Psoas muscle (tissue), 8 donors: Measurements from ENCODE around the gene ABCA7. TPM values are rescaled to one million over a fixed set of nuclear protein-coding genes. Genes with fewer than 3 reads are reported as not detected.

Experiments used
- ATAC-seq, 4 donors: fragments of 200-7000 bp; cut with Tn5 transposase; one replicate each; pipeline ENCODE4 v1.9.1; 2020; ENCODE audit warnings: moderate library complexity in 3 of 4, mild to moderate bottlenecking in 2 of 4
- DNase-seq, 2 donors: peaks; one replicate each; pipeline ENCODE4 v3.0.0-alpha.2; 2020
- H3K27ac ChIP-seq: fragments of 200-600 bp; one replicate; pipeline ENCODE4 v1.8.0; 2022
- H3K27me3 ChIP-seq, 3 donors: fragments of 200-600 bp in 1 of 3; one replicate each; pipeline versions ENCODE4 v1.6.1 to v1.8.0; 2013 to 2022; ENCODE audit warnings: low read length in 2 of 3, mild to moderate bottlenecking in 2 of 3, moderate library complexity in 1 of 3; ENCODE audit not compliant: insufficient read depth in 3 of 3
- H3K36me3 ChIP-seq, 2 donors: fragments of 200-600 bp in 1 of 2; one replicate each; pipeline versions ENCODE4 v1.6.1 to v1.8.0; 2013 to 2022; ENCODE audit warnings: low read depth in 1 of 2, mild to moderate bottlenecking in 1 of 2, moderate library complexity in 1 of 2; ENCODE audit not compliant: insufficient read depth in 1 of 2
- H3K4me1 ChIP-seq: fragments of 200-600 bp; one replicate; pipeline ENCODE4 v1.8.0; 2022
- H3K4me3 ChIP-seq: fragments of 200-600 bp; one replicate; pipeline ENCODE4 v1.8.0; 2022; ENCODE audit warnings: mild to moderate bottlenecking
- H3K9me3 ChIP-seq: fragments of 200-600 bp; one replicate; pipeline ENCODE4 v1.8.0; 2022
- WGBS, 3 donors: extraction: QIAGEN DNeasy Blood & Tissue Kit; methylation state at CpG; one replicate each; pipeline versions ENCODE4 v1.1.6 to v1.1.7; 2013; 5-methylcytosine and 5-hydroxymethylcytosine counted together
- intact Hi-C, 2 donors: fragments of 100-400 bp; cut with DNase I; formaldehyde crosslinking; loops; one replicate each; pipeline versions ENCODE4 v1.11.0 to v1.14.2; 2022
- polyA plus RNA-seq, 3 donors: library from polyadenylated mRNA; stranded (reverse); fragments of 200-250 nt; gene quantifications; one replicate each; pipeline ENCODE4 v1.2.3, GENCODE V29; 2013
- total RNA-seq, 4 donors: library from RNA; stranded (reverse); fragmentation: NEBNext Ultra II Directional in 2 of 4; extraction: Animal tissue kit (Norgen Biotek cat#: 25700) in 2 of 4; gene quantifications; one replicate each; pipeline versions ENCODE4 v1.2.1 to v1.2.4, GENCODE V29; 2021 to 2023
- TF ChIP-seq, protein P1 (sequence below): fragments of 200-600 bp; IDR thresholded peaks from one replicate; pipeline ENCODE4 v1.8.0; 2022; ENCODE audit warnings: antibody characterized with exemption
- donor health status: healthy with polysubstance abuse.
- donor health status: DM: no; HTN: no; CAD: no; lungs with moderate emphysema.
- donor health status: Bipolar disorder and iron deficiency.
- donor health status: healthy.
- donor health status: DM: yes; HTN: yes; CAD: no.
- donor health status: DM: no; HTN: no; CAD: no.
- donor health status: DM: no; HTN: no; CAD: no.
- donor health status: DM: yes; HTN: yes; CAD: no.

ABCA7 gene
- total and polyA plus RNA-seq, 7 donors, result 2.6 to 19.5 (median 10.1) TPM

DNA sequence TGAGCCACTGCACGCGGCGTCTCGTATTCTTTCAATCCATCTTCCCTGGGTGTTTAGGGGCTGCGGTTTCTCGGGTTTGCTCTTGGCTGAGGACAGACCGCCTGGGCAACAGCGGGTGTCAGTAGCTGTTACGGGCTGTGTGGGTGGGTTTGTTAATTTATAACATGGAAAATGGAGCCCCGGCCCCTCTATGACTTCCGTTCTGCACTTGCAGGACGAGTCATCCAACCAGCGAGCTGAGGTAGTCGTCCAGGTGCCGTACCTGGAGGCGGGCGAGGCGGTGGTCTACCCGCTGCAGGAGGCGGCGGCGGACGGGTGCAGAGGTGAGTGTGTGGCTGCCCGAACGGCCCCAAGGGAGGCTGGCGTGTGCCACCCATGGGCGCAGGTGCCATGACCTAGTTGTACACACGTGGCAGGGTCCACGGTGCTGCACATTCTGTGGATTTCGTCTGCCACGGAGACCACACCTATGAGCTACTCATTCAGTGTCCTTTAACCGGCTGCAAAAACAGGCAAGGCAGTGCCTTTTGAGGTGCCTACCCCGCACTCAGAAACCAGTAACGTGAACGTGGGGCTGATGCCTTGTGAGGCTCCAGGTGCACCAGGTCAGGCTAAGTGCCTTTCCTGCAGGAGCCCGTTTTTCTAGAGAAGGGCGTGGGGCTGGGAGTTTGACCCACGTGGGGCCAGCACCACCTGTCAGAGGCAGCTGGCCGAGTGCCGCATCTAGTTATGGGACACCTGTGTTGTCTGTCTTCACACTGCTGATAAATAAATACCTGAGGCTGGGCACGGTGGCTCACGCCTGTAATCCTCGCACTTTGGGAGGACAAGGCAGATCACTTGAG is 44.3 kb downstream of the ABCA7 start:
- TF ChIP-seq, protein P1, sequence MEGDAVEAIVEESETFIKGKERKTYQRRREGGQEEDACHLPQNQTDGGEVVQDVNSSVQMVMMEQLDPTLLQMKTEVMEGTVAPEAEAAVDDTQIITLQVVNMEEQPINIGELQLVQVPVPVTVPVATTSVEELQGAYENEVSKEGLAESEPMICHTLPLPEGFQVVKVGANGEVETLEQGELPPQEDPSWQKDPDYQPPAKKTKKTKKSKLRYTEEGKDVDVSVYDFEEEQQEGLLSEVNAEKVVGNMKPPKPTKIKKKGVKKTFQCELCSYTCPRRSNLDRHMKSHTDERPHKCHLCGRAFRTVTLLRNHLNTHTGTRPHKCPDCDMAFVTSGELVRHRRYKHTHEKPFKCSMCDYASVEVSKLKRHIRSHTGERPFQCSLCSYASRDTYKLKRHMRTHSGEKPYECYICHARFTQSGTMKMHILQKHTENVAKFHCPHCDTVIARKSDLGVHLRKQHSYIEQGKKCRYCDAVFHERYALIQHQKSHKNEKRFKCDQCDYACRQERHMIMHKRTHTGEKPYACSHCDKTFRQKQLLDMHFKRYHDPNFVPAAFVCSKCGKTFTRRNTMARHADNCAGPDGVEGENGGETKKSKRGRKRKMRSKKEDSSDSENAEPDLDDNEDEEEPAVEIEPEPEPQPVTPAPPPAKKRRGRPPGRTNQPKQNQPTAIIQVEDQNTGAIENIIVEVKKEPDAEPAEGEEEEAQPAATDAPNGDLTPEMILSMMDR, result no peak
- Histone ChIP-seq H3K4me3 (no peak overlapping the region), H3K27ac (no peak overlapping the region), H3K9me3 (no peaks in the 10 kb centered on the region), H3K4me1 (no peaks in the 10 kb centered on the region), H3K27me3 (peaks cover 0 to 5% (median 0%) of the 10 kb centered on the region in 3 donors), H3K36me3 (peaks cover 3 to 19% of the 10 kb centered on the region in 2 donors)
- 69 to 71% (median 69%) methylated on average over 37 to 43 of the region's 43 CpGs for WGBS, 3 donors
- ATAC-seq (no peak), DNase-seq (no peak)
- intact Hi-C loops, result no loop called here

DNA sequence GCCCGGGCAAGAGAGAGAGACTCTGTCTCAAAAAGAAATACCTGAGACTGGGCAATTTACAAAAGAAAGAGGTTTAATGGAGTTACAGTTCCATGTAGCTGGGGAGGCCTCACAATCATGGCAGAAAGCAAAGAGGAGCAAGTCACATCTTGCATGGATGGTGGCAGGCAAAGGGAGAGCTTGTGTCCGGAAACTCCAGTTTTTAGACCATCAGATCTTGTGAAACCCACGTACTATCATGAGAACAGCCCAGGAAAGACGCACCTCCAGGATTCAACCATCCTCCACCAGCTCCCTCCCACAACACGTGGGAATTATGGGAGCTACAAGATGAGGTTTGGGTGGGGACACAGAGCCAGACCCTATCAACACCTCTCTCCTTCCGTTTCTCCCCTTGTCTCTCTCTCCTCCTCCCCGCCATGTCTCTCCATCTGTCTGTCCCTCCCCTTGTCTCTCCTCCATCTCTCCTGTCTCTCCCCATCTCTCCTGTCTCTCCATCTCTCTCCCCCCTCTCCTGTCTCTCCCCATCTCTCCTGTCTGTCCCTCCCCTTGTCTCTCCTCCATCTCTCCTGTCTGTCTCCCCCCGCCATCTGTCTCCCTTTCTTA is 45.2 kb downstream of the ABCA7 start:
- Histone ChIP-seq H3K27ac (no peak overlapping the region), H3K4me1 (no peaks in the 10 kb centered on the region)
- TF ChIP-seq, protein P1, result no peak

DNA sequence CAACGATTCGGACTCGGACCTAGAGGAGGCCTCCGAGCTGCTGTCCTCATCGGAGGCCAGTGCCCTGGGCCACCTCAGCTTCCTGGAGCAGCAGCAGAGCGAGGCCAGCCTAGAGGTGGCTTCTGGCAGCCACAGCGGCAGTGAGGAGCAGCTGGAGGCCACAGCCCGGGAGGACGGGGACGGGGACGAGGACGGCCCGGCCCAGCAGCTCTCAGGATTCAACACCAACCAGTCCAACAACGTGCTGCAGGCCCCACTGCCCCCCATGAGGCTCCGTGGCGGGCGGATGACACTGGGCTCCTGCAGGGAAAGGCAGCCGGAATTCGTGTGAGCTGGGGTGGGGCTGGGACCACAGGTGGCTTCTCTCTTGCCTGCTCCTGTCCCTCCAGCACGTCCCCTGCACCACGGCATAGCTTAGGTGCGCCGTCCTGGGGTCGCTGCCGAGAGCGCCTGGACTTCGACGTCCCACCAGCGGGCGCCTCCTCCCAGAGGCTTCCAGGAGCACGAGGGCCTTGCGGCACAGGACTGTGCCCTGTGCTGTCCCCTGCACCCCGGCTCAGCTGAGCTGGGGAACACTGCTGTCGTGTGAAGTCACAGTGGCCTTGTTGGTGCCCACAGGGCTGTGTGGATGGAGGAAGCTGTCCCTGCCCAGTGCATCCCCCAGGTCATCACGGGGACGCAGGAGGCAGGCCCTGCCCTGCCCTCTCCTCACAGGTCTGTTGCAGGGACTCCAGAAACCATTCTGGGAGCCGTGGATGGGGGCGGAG is 46.0 kb downstream of the ABCA7 start:
- 35 to 47% (median 36%) methylated on average over 33 to 38 of the region's 38 CpGs for WGBS, 3 donors
- intact Hi-C loops, result no loop called here
- TF ChIP-seq, protein P1, result no peak
- DNase-seq (peak in 1 of 2 donors; percentile 59), ATAC-seq (no peak)
- Histone ChIP-seq H3K4me3 (no peak overlapping the region), H3K27ac (no peak overlapping the region), H3K36me3 (peaks cover 3 to 35% of the 10 kb centered on the region in 2 donors), H3K27me3 (peaks cover 0 to 5% (median 0%) of the 10 kb centered on the region in 3 donors), H3K4me1 (no peaks in the 10 kb centered on the region), H3K9me3 (no peaks in the 10 kb centered on the region)

More for the DNA sequence above, 45.2 kb downstream of the ABCA7 start:
- 56 to 75% (median 61%) methylated on average over 8 of the region's 8 CpGs for WGBS, 3 donors
- peaks cover 3 to 28% of the 10 kb centered on the region in 2 donors for H3K36me3 ChIP-seq
- intact Hi-C loops, result no loop called here
- no peak for ATAC-seq
- peaks cover 0 to 5% (median 0%) of the 10 kb centered on the region in 3 donors for H3K27me3 ChIP-seq
- DNase-seq, result no peak
- H3K4me3 ChIP-seq, result no peak overlapping the region
- H3K9me3 ChIP-seq, result no peaks in the 10 kb centered on the region

DNA sequence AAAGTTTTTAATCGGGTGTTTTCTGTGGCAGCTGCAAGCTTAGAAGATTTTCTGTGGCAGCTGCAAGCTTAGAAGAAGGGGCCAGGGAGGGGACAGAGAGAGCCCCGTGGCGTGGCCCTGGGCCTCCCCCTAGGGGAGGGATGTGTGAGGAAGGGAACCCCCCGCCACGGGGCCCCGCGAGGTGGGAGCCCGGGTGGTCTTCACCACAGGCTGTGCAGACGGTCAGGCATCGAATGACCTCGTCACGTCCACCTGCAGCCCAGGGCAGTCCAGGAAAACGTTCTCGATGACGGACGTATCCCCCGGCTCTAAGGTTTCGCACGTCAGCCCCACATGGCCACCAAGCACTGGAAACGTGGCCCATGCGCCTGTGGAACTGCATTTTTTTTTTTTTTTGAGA is 46.7 kb downstream of the ABCA7 start:
- no peaks in the 10 kb centered on the region for H3K4me1 ChIP-seq
- ATAC-seq, result no peak
- DNase-seq, result no peak

More for the DNA sequence above, 46.7 kb downstream of the ABCA7 start:
- peaks cover 0 to 5% (median 0%) of the 10 kb centered on the region in 3 donors for H3K27me3 ChIP-seq
- intact Hi-C loops, result no loop called here
- TF ChIP-seq, protein P1, result no peak
- no peaks in the 10 kb centered on the region for H3K9me3 ChIP-seq
- H3K4me3 ChIP-seq, result no peak overlapping the region
- H3K27ac ChIP-seq, result no peak overlapping the region
- 54 to 68% (median 56%) methylated on average over 21 of the region's 21 CpGs for WGBS, 3 donors
- H3K36me3 ChIP-seq, result peaks cover 3 to 43% of the 10 kb centered on the region in 2 donors
